Breast epithelium (tissue), 3 donors: ENCODE measurements around the gene DTX2.
"Not testable (repeated sequence)": the region's sequence is repeated elsewhere in the genome, so short reads cannot be mapped to it uniquely, and the experiment has no call there.

Source experiments
- POLR2A ChIP-seq: fragments of 450-650 bp; IDR thresholded peaks from one replicate; pipeline ENCODE4 v1.6.1; 2016; ENCODE audit warnings: antibody characterized with exemption, mild to moderate bottlenecking, moderate library complexity
- TF ChIP-seq, protein P1 (sequence below), 3 donors: fragments of 450-650 bp; IDR thresholded peaks; one replicate each; pipeline ENCODE4 v1.5.1; 2016 to 2017; ENCODE audit warnings: antibody characterized with exemption in 3 of 3, mild to moderate bottlenecking in 3 of 3, moderate library complexity in 3 of 3

GRCh38 chr7:76486618-76487017, 25.1 kb downstream of the DTX2 start:
- TF ChIP-seq, protein P1, sequence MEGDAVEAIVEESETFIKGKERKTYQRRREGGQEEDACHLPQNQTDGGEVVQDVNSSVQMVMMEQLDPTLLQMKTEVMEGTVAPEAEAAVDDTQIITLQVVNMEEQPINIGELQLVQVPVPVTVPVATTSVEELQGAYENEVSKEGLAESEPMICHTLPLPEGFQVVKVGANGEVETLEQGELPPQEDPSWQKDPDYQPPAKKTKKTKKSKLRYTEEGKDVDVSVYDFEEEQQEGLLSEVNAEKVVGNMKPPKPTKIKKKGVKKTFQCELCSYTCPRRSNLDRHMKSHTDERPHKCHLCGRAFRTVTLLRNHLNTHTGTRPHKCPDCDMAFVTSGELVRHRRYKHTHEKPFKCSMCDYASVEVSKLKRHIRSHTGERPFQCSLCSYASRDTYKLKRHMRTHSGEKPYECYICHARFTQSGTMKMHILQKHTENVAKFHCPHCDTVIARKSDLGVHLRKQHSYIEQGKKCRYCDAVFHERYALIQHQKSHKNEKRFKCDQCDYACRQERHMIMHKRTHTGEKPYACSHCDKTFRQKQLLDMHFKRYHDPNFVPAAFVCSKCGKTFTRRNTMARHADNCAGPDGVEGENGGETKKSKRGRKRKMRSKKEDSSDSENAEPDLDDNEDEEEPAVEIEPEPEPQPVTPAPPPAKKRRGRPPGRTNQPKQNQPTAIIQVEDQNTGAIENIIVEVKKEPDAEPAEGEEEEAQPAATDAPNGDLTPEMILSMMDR (IDR thresholded peaks at IDR 0.05): not testable (repeated sequence)
- TF ChIP-seq POLR2A: not testable (repeated sequence)
